ENCODE data around the gene CROCC2. TPM values are rescaled to one million over a fixed set of nuclear protein-coding genes. Genes with fewer than 3 reads are reported as not detected.
A peak's percentile ranks its signal among the peaks of the same experiment; 100 is the strongest.

CROCC2 gene
- total RNA-seq, 3 donors from 2014 or later: 0.07 to 0.19 TPM; not detected in 1

DNA sequence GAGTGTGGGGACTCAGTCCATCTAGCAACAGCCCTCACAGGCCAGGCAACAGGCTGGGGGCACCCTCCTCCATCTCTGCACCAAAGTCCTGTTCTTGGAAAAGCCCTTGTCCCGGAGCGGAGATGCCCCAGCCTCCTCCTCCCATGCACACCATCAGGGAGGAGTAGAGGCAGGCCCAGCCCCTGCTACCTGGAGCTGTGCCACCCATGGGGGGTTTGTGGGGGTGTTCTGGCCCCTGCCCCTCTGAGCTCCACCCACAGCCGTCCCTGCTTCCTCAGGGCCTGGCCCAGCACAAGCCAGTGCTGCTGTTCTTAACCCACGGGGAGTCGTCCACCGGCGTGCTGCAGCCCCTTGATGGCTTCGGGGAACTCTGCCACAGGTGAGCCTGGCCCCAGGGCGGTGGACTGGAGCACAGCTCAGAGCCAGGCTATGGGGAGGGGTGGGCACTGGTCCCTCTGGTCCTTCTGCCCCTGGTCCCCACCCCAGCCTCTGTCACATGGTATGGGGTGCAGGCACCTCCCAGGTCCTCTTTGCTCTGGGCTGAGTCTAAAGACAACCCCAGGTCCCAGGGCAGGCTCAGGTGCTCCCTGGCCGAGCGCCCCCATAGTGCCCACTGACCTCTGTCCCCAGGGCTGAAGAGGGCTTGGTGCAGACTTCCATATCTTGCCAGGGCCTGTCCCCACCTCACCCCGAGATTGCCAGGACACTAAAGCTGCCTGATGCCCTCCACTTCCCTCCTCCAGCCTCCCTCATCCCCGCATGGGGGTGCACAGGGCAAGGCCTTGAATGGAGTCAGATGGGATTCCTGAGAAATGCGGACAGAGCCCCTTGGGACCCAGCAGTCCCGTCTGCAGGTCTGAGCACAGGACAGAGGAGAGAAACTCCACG, 34.8 kb upstream of the CROCC2 start:
- ATAC-seq: no peak
- intact Hi-C loops (cut with DNase I, micrococcal nuclease): no loop called here
- H3K4me3 ChIP-seq: no peak overlapping the region
- no peak for DNase-seq
- no peaks in the 10 kb centered on the region for H3K9me3 ChIP-seq
- H3K4me1 ChIP-seq (ENCODE audit: low read depth): peaks cover 31% of the 10 kb centered on the region
- TF ChIP-seq, protein P1, sequence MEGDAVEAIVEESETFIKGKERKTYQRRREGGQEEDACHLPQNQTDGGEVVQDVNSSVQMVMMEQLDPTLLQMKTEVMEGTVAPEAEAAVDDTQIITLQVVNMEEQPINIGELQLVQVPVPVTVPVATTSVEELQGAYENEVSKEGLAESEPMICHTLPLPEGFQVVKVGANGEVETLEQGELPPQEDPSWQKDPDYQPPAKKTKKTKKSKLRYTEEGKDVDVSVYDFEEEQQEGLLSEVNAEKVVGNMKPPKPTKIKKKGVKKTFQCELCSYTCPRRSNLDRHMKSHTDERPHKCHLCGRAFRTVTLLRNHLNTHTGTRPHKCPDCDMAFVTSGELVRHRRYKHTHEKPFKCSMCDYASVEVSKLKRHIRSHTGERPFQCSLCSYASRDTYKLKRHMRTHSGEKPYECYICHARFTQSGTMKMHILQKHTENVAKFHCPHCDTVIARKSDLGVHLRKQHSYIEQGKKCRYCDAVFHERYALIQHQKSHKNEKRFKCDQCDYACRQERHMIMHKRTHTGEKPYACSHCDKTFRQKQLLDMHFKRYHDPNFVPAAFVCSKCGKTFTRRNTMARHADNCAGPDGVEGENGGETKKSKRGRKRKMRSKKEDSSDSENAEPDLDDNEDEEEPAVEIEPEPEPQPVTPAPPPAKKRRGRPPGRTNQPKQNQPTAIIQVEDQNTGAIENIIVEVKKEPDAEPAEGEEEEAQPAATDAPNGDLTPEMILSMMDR (IDR thresholded peaks at IDR 0.05): no peak
- H3K36me3 ChIP-seq (ENCODE audit: low read depth): no peaks in the 10 kb centered on the region

GRCh38 chr2:240872317-240873097, 33.6 kb upstream of the CROCC2 start:
- no peaks in the 10 kb centered on the region for H3K9me3 ChIP-seq
- ATAC-seq (no peak), DNase-seq (peak in 1 of 3 donors; percentile 31)
- intact Hi-C loops (cut with DNase I, micrococcal nuclease): no loop called here
- TF ChIP-seq, protein P1 (IDR thresholded peaks at IDR 0.05): no peak
- peaks cover 42% of the 10 kb centered on the region for H3K4me1 ChIP-seq (ENCODE audit: low read depth)
- H3K36me3 ChIP-seq (ENCODE audit: low read depth): no peaks in the 10 kb centered on the region
- H3K4me3 ChIP-seq: no peak overlapping the region

DNA sequence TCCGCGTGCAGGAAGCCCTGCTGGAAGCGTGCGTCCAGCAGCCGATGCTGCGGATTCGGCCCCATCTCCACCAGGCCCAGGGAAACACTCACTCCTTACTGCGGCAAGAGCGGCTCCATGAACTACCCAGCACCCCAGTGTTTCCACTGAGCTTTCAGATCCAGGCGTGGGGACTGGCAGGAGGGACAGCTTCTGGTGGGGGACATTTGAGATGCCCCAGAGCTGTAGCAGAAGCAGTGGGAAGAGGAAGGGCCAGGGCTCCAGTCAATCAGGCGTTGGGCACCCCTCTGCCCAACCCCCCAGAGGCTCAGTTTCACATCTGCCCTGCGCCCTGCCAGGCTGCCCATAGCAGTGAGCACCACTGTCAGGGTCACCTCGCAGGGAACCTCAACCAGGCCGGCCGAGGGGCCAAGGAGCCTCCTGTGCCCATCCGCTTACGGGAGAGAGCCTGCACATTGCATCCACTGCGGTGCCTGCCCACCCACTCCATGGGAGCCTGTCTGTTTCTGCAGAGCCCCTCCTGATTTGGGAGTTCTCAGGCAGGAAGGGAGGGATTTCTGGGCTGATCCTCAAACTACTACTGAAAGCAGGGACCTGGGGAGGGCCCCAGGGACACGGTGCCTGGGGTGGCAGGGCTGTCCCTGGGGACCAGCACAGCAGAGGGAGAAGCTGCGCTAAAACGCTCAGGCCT, 32.9 kb upstream of the CROCC2 start:
- H3K4me3 ChIP-seq: no peak overlapping the region
- intact Hi-C loops (cut with DNase I, micrococcal nuclease): no loop called here
- no peak for ATAC-seq

GRCh38 chr2:240873805-240874714, 32.1 kb upstream of the CROCC2 start:
- Histone ChIP-seq H3K4me1 (ENCODE audit: low read depth) (peaks cover 35% of the 10 kb centered on the region), H3K9me3 (no peaks in the 10 kb centered on the region), H3K4me3 (no peak overlapping the region), H3K36me3 (ENCODE audit: low read depth) (no peaks in the 10 kb centered on the region)
- TF ChIP-seq, protein P1 (IDR thresholded peaks at IDR 0.05): no peak
- intact Hi-C loops (cut with DNase I, micrococcal nuclease): no loop called here
- ATAC-seq (peak; percentile 83), DNase-seq (peak; percentile 75 to 85 (median 83))

More for the DNA sequence above, 32.9 kb upstream of the CROCC2 start:
- H3K36me3 ChIP-seq (ENCODE audit: low read depth): no peaks in the 10 kb centered on the region
- DNase-seq: peak in 1 of 3 donors; percentile 33
- H3K9me3 ChIP-seq: no peaks in the 10 kb centered on the region
- TF ChIP-seq, protein P1 (IDR thresholded peaks at IDR 0.05): no peak
- H3K4me1 ChIP-seq (ENCODE audit: low read depth): peaks cover 39% of the 10 kb centered on the region

All from mucosa of descending colon (tissue), 3 donors.